ENCODE measurements around the gene PMEL.
"Not testable (repeated sequence)": the region's sequence is repeated elsewhere in the genome, so short reads cannot be mapped to it uniquely, and the experiment has no call there.

PMEL gene

GRCh38 chr12:55930771-55931316 is 35.0 kb downstream of the PMEL start, which contains the start of gene DGKA:
TSS of gene DGKA (plus strand) at chr12:55931162. CDS start at chr12:55936504, 5,342 bp downstream.
- TF ChIP-seq, protein P1, sequence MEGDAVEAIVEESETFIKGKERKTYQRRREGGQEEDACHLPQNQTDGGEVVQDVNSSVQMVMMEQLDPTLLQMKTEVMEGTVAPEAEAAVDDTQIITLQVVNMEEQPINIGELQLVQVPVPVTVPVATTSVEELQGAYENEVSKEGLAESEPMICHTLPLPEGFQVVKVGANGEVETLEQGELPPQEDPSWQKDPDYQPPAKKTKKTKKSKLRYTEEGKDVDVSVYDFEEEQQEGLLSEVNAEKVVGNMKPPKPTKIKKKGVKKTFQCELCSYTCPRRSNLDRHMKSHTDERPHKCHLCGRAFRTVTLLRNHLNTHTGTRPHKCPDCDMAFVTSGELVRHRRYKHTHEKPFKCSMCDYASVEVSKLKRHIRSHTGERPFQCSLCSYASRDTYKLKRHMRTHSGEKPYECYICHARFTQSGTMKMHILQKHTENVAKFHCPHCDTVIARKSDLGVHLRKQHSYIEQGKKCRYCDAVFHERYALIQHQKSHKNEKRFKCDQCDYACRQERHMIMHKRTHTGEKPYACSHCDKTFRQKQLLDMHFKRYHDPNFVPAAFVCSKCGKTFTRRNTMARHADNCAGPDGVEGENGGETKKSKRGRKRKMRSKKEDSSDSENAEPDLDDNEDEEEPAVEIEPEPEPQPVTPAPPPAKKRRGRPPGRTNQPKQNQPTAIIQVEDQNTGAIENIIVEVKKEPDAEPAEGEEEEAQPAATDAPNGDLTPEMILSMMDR (conservative IDR thresholded peaks at IDR 0.05), result peak; percentile 83
- TF ChIP-seq ZFX (IDR thresholded peaks at IDR 0.05), result no peak
- peak within 1 kb of the TSS; percentile 45 for H3K27ac ChIP-seq

DNA sequence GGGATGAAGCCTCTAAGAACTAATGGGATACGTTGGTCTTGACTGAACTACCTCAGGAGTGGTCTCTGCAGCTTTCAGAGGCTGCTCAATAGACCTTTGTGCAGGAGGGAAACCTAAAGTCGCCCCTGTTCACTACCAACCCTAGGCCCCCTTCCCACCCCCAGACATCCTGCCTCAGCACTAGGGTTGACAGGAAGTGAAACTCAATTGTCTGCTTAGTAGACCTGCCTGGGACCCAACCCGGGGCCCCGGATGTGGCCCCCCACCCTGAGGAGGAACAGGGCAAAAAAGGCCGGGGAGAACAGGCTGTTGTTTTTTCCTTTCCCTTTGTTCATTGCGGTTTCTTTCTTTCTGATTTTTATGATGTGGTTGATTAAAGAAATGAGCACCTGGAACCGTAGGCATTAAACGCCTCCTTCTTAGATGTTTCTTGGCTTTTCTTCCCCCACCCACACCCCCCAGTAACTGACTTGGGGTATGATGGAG is 36.5 kb downstream of the PMEL start:
- TF ChIP-seq, protein P1 (conservative IDR thresholded peaks at IDR 0.05), result no peak
- TF ChIP-seq ZFX (IDR thresholded peaks at IDR 0.05), result no peak
- peak overlapping the region; percentile 99 for H3K27ac ChIP-seq

GRCh38 chr12:55927588-55928502 is 38.0 kb downstream of the PMEL start, which contains the start of gene PYM1:
TSS of gene PYM1 (minus strand) at chr12:55927894. CDS start at chr12:55927761, 133 bp downstream.
- TF ChIP-seq, protein P1 (conservative IDR thresholded peaks at IDR 0.05), result no peak
- TF ChIP-seq ZFX (IDR thresholded peaks at IDR 0.05), result peak; percentile 78
- H3K27ac ChIP-seq, result peak within 1 kb of the TSS; percentile 99

GRCh38 chr12:55926738-55927587 is 38.9 kb downstream of the PMEL start:
- TF ChIP-seq, protein P1 (conservative IDR thresholded peaks at IDR 0.05), result peak; percentile 89
- TF ChIP-seq ZFX (IDR thresholded peaks at IDR 0.05), result no peak
- peak overlapping the region; percentile 99 for H3K27ac ChIP-seq

- peak overlapping the region; percentile 99 for H3K27ac ChIP-seq
- TF ChIP-seq, protein P1 (conservative IDR thresholded peaks at IDR 0.05), result no peak
- no peak for TF ChIP-seq ZFX (IDR thresholded peaks at IDR 0.05)
Observed at GRCh38 chr12:55925870-55926737, 39.7 kb downstream of the PMEL start.

- TF ChIP-seq, protein P1 (conservative IDR thresholded peaks at IDR 0.05), result no peak
- TF ChIP-seq ZFX (IDR thresholded peaks at IDR 0.05), result no peak
- H3K27ac ChIP-seq, result no peak overlapping the region
Observed at GRCh38 chr12:55925371-55925770, 40.5 kb downstream of the PMEL start.

DNA sequence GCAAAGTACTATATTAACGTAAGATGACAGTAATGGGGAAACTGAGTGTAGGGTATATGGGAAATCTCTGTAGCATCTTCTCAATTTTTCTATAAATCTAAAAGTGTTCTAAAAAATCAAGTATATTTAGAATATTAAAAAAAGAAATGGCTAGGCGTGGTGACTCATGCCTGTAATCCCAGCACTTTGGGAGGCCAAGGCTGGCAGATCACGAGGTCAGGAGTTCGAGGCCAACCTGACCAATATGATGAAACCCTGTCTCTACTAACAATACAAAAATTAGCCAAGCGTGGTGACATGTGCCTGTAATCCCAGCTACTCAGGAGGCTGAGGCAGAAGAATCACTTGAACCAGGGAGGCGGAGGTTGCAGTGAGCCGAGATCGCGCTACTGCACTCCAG is 42.2 kb downstream of the PMEL start:
- not testable (repeated sequence) for H3K27ac ChIP-seq
